RPMI8226 (cell line): ENCODE data around the gene SLC35A2.

ENCODE experiments used
- DNase-seq: peaks from one replicate; pipeline ENCODE4 v3.0.0-alpha.2; 2015

SLC35A2 gene

DNA sequence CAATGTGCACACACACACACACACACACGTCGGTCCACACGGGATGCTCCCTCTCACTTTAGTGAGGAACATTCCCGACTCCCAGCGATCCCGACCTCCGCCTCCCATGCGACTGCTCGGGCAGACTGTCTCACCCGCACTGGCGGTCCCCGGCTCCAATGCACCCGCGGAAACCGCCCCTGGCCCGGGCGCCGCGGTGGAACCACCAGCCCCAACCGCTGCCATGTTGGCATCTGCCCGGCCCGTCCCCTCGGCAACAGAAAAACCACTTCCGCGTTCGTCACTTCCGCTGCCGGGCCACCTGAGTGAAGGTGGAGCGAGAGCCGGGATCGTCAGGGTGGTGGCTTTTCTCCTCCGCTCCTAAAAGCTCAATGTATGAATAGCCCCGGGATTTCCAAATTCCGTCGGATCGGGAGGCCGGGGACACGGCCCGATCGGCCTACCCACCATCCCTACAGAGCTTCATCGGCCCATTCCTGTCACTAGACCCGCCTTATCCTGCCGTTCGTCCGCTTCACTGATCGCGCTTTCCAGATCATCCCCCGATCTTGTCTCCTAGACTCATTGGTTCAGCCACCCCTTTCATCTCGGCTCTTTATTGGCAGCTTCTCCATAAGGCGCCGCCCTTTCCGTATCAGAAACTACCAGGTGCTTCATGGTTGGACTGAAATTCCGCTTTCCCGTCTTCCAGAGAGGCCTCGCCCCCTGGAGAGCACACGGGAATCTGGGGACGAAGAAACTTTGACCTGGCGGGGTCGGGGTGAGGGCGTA is at the start of gene SLC35A2:
SLC35A2 (minus strand) TSS at position 235 of the 771 bp plus-strand sequence; CDS start at position 225, 10 bp downstream.
- peak; percentile 92 for DNase-seq

DNA sequence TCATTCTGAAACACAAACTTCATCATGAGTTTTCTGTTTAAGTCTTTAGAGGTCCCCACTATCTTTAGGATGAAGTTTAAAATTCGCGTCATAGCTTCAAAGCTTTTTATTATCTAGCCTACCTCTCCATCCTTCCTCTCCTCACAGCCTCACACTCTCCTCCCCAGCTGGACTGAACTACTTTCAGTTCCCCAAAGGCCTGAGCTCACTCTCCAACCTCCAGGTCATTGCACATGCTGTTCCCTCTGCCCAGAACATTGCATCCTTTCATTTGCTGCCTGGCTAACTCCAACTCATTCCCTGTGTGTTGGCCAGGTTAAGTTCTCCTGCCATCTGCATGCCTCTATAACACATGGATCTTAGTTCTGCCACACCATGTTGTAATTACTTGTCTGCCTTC is 48.8 kb upstream of the SLC35A2 start:
- DNase-seq, result peak; percentile 72

DNA sequence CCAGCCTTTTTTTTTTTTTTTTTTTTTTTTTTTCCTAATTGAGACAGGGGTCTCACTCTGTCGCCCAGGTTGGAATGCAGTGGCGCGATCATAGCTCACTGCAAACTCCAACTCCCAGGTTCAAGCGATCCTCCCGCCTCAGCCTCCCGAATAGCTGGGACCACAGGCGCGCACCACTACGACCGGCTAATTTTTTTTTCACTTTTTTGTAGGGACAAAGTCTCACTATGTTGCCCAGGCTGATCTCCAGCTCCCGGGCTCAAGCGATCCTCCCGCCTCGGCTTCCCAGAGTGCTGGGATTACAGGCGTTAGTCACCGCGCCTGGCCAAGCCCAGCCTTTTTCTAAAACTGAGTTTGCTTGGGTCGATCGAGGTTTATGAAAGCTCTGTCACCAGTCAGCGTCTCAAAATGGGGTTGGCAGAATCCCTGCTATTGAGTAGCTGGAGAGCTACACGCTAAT is 47.2 kb upstream of the SLC35A2 start:
- peak; percentile 29 for DNase-seq

DNA sequence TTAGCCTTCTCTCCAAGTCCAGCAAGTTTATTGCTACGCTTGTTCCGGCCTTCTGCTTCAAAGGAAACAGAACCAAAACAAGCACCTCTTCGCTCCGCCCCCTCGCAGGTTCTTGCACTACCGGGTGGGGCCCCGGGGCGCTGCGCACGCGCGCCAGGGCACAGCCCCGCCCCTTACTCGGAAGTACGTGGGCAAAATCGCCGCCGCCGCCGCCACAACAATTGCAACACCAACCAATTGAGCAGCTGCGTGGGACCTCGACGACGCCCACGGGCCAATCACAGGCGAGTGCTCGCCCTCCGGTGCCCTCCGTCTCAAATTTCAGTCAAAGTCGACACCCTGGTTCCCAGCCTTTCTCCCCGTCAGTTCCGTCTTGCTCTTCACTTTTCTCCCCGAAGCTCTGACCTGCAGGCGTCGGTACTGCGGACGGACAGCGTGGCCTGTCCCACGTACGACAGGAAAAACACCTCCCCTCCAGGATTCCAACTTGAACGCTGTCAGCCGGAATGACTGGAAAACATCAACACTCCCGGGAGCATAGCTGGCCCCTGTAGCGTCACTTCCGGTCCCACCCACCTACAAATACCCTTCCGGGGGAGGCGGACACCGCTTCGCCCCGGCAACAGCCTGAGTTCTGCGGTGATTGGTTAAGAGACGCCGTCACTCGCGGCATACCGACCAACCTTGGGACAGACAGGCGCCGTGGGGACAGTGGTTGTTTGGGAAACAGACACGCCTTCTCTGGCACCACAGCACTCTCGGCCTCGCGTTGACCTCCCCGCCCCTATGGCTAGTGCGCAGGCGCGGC is 46.6 kb upstream of the SLC35A2 start:
- peak; percentile 96 for DNase-seq

DNA sequence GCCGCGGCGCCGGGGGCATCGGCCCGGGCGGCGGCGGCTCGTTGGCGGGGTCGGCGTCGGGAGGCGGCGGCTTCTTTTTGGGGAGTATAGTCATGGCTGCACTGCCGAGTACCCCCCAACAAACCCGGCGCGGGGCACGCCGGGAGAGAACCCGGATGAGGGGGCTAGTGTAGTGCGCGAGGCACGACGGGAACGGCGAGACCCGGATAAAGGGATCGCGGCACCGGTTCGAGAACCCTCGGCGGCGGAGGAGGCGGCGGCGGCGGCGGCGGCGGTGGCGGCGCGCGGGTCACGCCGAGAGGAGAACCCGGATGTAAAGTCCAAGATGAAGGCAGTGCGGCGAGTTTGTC is 46.0 kb upstream of the SLC35A2 start, which contains the start of gene OTUD5:
OTUD5 (minus strand) TSS at position 131 of the 350 bp plus-strand sequence; CDS start at position 94, 37 bp downstream.
- no peak for DNase-seq

DNA sequence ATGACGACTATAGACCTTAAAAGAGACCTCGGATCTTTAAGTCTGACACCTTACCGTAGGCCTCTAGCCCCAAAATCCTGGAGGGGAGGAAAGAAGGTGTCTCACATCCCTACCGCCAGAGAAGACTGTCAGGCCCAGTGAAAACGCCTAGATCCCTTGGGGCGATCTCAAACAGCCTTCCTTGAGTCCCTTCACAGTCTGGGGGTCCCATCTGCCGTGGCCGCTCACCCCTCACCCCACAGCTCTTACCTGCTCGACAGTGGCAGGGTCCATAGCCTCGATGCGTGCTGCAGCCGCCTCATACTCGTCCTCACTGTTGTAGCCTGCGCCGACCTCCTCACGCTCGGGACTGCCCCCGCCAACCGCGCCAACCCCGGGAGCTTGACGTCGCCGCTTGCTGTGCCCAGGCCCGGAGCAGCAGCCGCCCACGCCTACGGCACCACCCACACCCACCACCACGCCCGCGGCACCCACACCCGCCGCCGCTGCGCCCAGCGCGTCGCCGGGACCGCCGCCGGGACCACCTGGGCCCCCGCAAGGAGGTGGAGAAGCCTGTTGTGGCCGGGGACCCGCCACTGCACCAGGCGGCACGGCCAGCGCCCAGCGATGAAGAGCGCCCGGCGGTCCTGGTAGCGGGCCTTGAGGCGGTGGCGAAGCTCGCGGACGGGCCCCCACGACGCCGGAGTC is 45.4 kb upstream of the SLC35A2 start:
- peak; percentile 16 for DNase-seq

DNA sequence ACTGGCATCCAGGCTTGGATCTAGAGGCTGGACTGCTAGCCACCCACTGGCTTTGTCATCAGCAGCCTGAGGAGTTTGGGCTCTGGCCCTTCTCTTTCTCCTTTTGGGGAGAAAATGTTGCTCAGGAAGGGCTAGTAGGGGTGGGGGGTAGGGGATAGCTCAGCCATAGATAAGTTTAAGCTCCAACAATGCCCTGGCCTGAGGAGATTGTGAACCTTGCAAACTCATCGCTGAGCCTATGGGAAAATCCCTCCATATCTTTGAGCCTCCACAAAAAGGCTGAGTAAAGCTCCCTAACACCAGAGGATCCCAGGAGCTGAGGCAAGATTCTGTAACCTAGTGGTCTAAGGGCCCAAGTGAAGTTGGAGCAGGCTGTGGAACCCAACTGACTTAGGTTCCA is 37.1 kb upstream of the SLC35A2 start:
- DNase-seq, result no peak

DNA sequence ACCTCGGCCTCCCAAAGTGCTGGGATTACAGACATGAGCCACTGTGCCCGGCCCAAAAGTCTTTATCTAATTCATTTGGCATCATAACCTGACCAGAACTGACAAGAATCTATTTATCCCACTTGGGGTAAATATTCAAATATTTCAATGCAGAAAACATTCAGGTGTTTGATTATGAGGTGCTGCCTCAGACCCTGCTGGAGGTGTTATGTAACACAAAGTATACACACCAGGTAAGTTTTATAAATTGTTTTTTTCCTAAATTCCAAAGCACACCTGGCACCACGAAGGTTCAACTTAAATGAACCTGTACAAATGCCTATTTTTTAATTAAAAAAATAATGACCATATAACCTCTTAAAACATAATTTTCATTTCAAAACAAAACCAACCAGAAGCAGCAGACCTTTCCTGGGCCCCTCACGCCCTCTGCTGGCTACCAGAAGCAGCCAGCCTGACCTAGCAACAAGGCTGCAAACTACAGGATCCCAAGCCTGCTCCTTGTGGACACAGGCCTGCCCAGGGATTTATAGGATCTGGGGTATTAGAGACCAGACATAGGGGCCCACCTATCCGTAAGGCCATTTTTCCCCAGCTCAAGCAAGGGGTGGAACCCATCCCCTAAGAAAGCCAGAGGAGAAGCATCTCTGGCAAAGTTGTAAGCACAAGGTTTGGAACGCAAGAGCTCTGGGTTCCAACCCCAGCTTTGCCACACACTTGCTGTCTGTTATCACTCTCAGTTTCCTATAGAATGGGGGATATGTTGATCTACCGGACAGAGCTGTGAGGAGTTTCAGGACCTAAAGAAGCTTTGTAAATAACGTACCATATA is 34.3 kb upstream of the SLC35A2 start:
- DNase-seq, result peak; percentile 61

DNA sequence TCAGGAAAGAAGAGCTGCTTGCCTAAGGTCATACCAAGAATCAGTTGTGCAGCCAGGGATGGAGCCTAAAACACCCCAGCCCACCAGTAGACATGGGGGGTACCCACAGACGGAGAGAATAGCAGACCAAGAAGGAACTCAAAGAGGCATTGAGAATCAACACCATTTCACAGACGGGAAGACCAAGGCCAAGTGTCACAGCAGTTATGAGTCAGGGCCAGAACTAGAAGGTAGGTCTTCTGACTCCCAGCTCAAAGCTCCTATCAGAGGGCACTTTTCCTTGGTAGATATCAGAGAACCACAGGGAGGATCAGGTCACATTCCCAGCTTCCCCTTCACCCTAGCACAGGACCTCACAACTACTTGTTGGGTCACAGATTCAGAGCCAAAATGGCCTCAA is 31.4 kb upstream of the SLC35A2 start:
- no peak for DNase-seq

DNA sequence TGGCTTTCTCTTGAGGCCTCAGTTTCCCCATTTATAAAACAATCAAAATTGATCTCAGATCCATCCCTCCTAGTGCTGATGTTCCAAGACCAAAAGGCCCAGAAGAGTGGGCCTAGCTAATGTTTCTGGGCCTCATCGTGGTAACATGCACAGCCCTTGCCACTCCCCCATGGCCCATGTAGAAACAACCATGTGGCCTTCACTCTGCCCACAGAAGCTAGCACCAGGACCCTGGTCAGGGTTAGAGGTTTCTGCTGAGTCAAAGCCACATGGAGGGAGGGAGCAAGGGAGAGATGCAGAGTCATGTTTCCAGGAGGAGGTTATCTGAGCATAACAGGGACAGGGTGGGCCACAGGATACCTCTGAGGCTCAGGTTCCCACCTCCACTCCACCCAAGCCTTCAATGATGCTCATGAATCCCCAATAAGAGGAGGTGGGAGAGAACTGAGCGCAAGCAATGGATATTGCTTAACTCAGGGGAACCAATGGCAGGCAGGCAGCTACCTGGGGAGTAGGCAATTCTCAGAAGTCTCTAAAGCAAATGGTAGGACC is 29.0 kb upstream of the SLC35A2 start:
- DNase-seq, result peak; percentile 65

DNA sequence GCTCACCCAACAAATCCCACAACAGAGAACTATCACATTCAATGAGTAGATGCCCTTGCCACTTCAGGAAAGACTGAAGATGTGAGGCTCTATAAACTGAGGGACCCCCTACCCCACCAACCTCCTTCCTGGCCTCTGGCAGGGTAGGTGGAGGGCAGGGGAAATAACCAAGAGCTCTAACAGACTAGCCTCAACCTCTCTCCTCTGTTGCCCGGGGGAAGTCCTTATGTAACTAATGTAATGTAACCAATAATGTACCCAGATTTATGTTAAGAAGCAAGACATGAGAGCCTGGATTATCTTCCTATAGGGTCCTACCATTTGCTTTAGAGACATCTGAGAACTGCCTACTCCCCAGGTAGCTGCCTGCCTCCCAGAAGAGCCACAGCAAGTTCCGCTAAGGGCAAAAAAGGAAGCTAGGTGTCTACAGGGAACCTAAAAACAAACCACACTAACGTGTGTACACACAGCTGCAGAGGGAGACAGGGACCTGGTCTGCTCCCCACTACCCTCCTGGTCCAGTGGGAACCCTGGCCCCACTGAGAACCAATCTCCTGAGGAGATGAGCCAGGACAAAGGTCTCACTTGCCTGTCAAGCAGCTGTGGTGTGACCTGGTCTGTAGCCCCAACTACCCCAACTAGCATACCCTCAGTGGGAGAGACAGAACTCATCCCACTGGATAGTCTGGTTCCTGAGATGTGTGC is 28.2 kb upstream of the SLC35A2 start:
- DNase-seq, result peak; percentile 73

DNA sequence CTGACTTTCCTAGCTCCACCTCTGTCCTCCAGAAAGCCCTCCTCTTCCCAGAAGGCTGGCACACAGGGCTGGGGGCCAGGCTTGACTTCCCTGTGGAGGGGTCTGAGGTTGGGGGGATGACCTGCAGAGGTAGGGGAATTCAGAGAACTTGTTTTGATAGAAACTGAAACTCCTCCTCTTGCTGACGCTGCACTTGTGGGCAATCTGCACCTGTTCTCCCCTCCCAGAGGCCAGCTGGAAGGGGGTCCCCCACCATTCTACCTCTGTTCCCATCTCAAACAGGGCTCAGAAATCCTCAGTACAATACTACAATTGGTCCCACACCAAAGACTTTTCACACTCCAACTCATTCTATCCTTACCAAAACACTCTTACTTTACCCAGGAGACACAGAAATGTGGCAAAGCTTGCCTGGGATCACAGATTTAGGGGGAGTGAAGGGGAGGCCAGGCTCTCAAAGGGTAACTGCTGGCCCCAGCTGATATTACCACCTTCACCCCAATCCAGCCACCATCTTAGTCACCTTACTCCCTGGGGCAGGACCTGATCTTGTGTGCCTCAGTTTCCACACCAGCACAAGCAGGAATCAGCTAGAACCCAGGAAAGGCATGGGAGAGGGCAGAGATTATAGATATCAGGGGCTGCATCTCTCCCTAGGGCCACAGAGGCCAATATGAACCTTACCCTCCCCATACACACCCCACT is 27.4 kb upstream of the SLC35A2 start:
- DNase-seq, result peak; percentile 94

DNA sequence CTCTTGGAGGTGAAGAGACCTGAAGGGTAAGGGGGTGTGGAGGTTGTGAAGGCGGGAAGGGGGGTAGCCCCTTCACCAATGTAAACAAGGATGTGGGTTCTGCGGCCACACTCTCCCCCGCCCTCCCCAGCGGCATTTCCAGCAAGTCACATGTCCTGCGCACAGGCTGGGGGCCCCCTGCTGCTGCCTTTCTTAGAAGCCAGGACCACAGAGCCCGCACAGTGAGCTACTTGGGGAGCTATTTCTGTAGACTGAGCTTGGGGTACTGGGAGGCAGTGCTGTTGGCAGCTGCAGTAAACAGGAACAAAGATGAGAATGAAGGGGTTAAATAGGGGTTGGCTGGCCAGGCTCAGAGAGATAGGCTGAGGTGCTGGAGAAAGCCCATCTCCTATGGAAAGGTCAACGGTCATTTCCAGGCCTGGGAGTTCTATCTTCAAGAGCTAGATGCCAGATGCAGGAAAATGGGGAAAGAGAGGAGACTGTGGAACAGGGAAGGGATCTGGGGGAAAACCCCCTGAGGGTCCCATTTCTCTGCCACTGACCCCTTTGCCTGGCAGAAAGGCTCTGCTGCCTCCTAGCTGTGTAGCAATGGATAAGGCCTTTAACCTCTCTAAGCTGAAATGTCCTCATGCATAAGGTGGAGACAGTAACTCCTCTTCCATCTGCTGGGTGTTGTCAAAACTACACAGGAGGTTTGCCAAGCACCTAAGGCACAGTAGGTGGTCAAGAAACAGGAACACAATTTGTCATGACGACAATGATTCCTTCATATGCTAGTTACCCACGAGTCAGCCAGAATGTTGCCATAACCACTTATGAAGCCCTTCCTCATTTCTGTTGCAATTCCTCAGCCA is 25.8 kb upstream of the SLC35A2 start:
- DNase-seq, result peak; percentile 89

DNA sequence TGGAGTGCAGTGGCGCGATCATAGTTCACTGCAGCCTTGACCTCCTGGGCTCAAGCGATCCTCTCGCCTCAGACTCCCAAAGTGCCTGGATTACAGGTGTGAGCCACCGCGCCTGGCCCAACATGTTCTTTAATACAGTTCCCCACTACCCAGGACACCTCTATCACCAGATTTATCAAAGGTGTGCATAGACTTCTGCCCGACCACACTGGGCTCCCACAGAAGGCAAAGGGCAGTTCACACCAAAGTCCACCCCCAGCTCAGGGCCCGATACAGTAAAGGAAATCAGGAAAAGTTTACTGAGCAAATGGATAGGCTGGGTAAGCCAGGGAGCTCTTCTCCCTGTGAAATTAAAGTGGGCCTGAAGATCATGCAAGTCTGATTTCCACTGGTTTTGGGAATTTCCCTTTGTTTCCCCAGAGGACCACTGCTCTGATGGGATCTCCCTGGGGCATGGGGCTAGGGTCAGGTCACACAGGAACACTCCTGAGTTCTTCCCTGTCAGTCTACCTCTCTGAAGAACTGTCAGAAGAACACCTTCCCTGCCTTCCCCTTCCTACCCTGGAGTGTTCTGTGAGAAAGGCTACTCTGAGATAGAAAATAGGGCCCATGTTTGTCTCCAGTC is 25.1 kb upstream of the SLC35A2 start:
- DNase-seq, result no peak

DNA sequence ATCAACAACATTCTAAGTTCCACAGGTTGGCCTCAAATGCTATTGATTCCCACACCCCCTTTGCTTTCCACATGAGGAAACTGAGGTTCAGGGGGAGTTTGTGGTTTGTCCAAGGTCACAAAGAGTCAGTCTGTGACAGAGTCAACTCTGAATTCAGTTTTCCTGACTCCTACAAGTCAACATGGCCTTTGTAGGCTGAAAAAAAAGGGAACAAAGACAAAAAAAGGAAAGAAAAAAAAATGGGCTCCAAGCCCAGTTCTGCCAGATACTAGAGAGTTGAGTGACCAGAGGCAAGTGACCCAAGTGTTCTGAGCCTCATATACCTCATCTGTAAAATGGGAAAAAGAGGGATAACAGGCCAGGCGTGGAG is 23.8 kb upstream of the SLC35A2 start:
- DNase-seq, result peak; percentile 17

DNA sequence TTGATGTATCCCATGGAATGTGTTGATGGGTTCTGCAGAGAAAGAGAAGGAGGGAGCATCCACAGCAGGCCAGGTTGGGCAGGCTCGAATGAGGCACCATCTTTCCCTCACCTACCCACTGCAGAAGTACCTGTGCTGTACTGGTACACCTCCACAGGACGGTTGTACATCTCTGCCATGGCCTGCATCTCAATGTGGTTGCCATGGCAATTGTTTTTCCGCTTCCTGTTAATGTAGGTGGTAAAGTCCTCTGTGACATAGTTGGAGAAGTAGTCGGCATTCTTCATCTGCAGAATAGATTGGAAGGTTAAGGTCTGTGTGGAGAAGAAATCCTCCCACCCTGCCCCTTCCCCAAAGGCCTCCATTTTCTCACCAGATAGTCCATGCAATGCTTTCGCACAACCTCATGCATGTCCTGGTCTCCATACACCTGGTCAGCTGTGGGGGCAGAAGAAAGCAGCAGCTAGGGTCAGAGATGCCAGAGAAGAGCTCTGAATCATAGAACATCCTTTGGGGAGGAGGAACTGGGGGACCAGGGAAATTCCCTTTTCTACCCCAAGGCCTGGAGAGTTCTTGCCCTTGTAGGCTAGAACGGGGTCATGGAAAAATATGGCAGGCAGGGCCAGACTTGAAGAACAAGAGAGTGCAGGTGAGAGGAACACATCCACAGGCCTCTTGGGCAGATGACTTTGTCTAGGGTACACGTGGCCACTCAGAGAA is 23.3 kb upstream of the SLC35A2 start:
- DNase-seq, result no peak

DNA sequence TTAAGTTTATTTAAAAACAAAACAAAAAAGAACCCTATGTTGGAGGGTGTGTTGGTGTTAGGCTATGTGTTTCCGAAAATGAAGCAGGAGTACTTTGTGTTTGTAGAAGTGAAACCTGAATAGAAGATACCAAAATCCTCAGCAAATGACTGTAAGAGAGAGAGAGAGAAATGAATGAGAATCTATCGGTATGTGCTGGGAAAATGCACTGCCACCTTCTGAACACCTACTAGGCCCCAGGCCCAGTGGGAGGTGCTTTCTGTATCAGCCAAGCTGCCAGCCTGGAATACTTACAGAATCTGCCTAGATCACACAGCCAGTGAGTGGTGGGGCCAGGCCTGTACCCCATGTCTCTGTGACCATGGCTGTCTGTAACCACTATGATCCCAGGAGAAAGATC is 22.3 kb upstream of the SLC35A2 start:
- peak; percentile 66 for DNase-seq

DNA sequence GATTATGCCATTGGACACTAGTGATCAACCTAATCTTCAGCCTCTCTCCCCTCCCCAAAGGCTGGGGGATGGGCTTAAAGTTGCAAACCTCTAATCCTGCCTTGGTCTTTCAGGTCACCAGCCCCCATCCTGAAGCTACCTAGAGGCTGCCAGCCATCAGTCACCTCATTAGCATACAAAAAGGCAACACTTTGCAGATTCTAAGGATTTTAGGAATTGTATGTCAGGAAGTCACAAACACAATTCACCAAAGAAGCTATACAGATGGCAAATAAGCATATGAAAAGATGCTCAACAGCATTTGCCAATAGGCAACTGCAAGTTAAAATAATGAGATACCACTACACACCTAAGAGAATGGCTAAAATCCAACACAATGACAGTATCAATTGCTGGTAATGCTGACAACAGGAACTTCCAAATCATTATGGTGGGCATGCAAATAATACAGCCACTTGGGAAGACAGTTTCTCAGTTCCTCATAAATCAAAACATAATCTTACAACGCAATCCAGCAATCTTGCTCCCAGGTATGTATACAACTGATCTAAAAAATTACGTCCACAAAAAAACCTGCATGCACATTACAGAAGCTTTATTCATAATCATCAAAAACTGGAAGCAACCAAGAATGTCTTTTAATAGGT is 16.4 kb upstream of the SLC35A2 start:
- peak; percentile 20 for DNase-seq
